Measurements from ENCODE around the gene AGGF1.
"Not testable (repeated sequence)": the region's sequence is repeated elsewhere in the genome, so short reads cannot be mapped to it uniquely, and the experiment has no call there.

Gene AGGF1

DNA sequence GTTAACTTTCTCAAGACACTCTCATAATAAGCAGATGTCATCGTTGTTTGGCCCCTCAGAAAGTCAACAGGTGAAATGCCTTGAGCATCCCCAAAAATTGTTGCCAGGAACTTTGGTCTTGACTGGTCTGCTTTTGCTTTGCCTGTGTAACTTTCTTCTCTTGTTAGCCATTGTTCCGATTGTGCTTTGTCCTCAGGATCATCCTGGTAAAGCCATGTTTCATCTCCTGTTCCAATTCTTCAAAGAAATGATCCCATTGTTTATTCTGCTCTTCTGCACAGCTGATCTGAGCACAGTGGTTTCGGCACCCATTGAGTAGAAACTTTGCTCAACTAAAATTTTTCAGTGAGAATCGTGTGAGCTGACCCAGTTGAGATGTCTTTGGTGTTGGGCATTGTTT is 65.0 kb downstream of the AGGF1 start:
- DNase-seq = no peak

DNA sequence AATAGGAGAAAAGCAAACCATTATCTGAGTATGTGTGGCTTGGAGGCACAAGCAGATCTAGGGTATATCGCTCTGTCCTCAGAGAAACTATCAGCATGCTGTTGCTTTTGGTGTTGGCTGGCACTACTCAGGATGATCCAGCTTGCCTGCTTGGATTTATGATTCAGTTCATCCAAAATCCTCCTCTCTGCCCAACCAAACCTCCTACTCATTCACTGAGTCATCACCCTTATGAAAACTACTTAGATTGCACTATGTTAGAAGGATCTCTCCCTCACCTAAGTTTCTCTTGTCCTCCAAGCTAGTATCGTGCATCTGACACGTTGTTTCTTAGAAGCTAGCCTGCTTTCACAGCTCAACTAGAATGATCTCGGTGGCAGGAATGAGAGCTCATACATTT is 71.1 kb downstream of the AGGF1 start:
- DNase-seq = no peak

- no peak for DNase-seq
Measured at GRCh38 chr5:77102549-77102948, 72.3 kb downstream of the AGGF1 start.

DNA sequence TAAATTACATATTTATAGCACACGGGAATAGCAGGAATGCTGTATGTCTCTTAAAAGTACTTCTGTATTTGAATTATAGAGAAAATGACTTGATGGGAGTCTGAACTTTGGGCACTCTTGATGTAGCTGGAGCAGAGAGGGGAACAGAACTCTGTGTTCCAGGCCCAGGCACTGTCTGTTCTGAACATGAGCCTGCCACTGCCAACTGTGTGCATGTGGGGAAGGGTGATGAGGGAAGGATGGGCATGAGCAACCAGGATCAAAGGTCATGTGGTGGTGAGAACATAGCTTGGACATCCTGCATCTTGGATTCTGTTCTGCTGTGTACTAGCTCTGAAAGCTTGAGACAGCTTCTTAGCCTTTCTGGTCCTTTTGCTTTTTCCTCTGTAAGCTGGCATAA is 73.3 kb downstream of the AGGF1 start:
- no peak for DNase-seq

DNA sequence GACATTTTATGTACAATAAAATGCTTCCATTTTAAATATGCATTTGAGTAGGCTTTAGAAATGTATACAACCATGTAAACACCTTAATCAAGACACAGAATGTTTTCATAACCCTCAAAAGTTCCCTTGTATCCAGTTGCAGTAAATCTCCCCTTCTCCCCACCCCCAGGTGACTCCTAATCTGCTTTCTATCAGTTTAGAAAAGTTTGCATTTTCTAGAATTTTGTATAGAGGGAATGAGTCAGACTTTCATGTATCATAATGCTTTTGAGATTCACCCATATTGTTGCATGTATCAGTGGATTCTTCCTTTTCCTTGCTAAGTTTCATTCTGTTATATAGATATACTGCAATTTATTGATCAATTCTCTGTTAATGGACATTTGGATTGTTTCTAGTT is 74.6 kb downstream of the AGGF1 start:
- no peak for DNase-seq

- not testable (repeated sequence) for DNase-seq
Measured at GRCh38 chr5:77107035-77107434, 76.8 kb downstream of the AGGF1 start.

All from bone marrow (tissue), 2 donors.